ENCODE measurements around the gene SUPT20HL2. TPM values are rescaled to one million over a fixed set of nuclear protein-coding genes. Genes with fewer than 3 reads are reported as not detected.

Gene SUPT20HL2
- total RNA-seq, 1 experiment from 2014 or later: not detected

Other genes with a start within 250 kb of the SUPT20HL2 start
- gene ZFX, start 164.3 kb downstream of the SUPT20HL2 start, total RNA-seq (2014; rRNA removed; shearing (Covaris generic)): 27.1 and 27.2 TPM in 2 replicates
- not detected in 2 replicates for gene SUPT20HL1, start 46.6 kb upstream of the SUPT20HL2 start, total RNA-seq (2014; rRNA removed; shearing (Covaris generic))
- 20.5 and 27.9 TPM in 2 replicates for gene PDK3, start 151.2 kb upstream of the SUPT20HL2 start, total RNA-seq (2014; rRNA removed; shearing (Covaris generic))